SK-N-MC (cell line): ENCODE measurements around the gene DELE1.
"Not testable (repeated sequence)": the region's sequence is repeated elsewhere in the genome, so short reads cannot be mapped to it uniquely, and the experiment has no call there.

ENCODE experiments used
- DNase-seq: peaks from one replicate; pipeline ENCODE4 v3.0.0-alpha.2; 2011; ENCODE audit warnings: low read depth, low spot score
- H3K27ac ChIP-seq: fragments of 200-600 bp; sonication (generic); 2 replicates; pipeline ENCODE4 v1.5.1; 2016; ENCODE audit warnings: mixed run types
- H3K36me3 ChIP-seq: fragments of 200-600 bp; sonication (generic); 2 replicates; pipeline ENCODE4 v1.6.1; 2017; ENCODE audit warnings: antibody characterized with exemption, low read length, mixed read lengths; ENCODE audit not compliant: insufficient read depth
- H3K4me3 ChIP-seq: fragments of 200-600 bp; sonication (generic); 2 replicates; pipeline ENCODE4 v1.5.1; 2016
- H3K9ac ChIP-seq: fragments of 200-600 bp; sonication (generic); 2 replicates; pipeline ENCODE4 v1.8.0; 2017; ENCODE audit warnings: mixed run types, mixed read lengths; ENCODE audit not compliant: insufficient read length
- H3K9me3 ChIP-seq: fragments of 200-600 bp; sonication (generic); 2 replicates; pipeline ENCODE4 v1.6.1; 2017; ENCODE audit warnings: low read depth, mild to moderate bottlenecking, antibody characterized with exemption, low read length, moderate library complexity, mixed read lengths
- EZH2 ChIP-seq: fragments of 200-600 bp; sonication (generic); IDR thresholded peaks from one replicate; pipeline ENCODE4 v1.6.1; 2017; ENCODE audit warnings: antibody characterized with exemption
- FOXP2 ChIP-seq: optimal IDR thresholded peaks from 2 replicates; pipeline ENCODE3; 2011; ENCODE audit warnings: mild to moderate bottlenecking, moderate library complexity; ENCODE audit not compliant: insufficient read depth; ENCODE audit errors: extremely low read length, control extremely low read depth
- POLR2AphosphoS5 ChIP-seq: IDR thresholded peaks from 2 replicates; pipeline ENCODE4 v1.6.1; 2012; ENCODE audit warnings: mild to moderate bottlenecking, low read depth, low read length, borderline replicate concordance

Gene DELE1

GRCh38 chr5:141882594-141883183 lies 41.0 kb upstream of the DELE1 start:
- Histone ChIP-seq H3K36me3 (no peaks in the 10 kb centered on the region), H3K4me3 (no peak overlapping the region), H3K9ac (no peak overlapping the region), H3K9me3 (no peaks in the 10 kb centered on the region), H3K27ac (no peak overlapping the region)
- TF ChIP-seq POLR2AphosphoS5 (no peak), FOXP2 (no peak), EZH2 (no peak)
- no peak for DNase-seq

DNA sequence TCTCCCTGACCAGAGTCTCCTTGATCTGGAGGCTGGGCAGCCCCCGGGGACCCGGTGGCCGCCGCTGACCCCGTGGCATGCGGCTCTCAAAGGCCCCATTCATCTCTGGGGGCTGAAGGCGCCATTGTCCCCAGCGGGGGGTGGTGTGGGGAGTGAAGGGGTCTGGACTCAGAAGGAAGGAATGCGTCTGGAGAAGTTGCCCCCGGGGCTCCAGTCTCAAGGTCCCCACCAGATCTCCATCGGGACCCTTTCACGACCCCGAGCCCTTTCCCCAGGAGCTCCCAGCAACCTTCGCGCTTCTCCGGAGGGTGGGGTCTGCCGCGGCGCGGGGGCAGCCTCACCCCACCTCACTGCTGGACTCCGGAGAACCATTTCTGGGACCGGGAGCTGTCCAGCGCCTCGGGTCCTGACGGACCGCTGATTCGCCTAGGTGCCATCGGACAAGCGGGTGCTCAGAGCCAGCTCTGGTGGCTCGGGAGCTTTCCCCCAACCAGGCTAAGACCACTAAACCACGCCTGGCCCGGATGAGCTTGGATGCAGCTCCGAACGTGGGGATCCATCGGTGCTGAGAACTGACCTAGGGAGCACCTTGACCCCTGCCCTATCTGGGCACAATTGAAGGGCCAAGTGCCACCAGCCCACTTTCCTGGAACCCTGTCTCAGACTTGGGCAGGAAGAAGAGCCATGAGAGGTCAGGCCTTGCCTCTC lies 40.3 kb upstream of the DELE1 start:
- DNase-seq = no peak
- H3K4me3 ChIP-seq = peak overlapping the region; percentile 25; the same call in 1 of the 2 replicates
- no peaks in the 10 kb centered on the region for H3K9me3 ChIP-seq
- no peak overlapping the region for H3K9ac ChIP-seq
- H3K27ac ChIP-seq = no peak overlapping the region
- no peaks in the 10 kb centered on the region for H3K36me3 ChIP-seq
- TF ChIP-seq EZH2 (no peak), FOXP2 (no peak)

DNA sequence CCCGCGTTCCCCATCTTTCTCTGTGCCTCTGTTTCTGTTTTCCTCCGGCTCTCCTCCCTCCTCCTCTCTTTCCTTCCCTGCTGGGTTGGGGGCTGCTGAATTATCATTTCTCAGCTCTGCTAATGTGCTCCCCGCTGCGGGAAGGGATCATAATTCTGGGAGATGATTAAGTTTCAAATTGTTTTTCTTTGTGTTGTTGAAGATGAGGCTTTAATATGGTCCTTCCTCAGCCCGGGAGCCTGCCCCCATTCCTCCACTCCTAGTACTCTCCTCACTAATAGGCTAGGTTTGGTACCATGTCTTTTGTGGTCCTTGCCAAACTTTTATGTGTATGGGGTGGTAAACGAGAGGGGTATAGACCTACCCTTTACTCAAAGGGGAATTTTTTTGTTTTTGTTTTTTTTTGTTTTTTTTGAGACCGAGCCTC lies 39.8 kb upstream of the DELE1 start:
- TF ChIP-seq EZH2 = no peak
- TF ChIP-seq POLR2AphosphoS5 = no peak
- no peak for TF ChIP-seq FOXP2
- DNase-seq = no peak
- Histone ChIP-seq H3K27ac (no peak overlapping the region), H3K9ac (no peak overlapping the region), H3K36me3 (no peaks in the 10 kb centered on the region), H3K4me3 (no peak overlapping the region), H3K9me3 (no peaks in the 10 kb centered on the region)

DNA sequence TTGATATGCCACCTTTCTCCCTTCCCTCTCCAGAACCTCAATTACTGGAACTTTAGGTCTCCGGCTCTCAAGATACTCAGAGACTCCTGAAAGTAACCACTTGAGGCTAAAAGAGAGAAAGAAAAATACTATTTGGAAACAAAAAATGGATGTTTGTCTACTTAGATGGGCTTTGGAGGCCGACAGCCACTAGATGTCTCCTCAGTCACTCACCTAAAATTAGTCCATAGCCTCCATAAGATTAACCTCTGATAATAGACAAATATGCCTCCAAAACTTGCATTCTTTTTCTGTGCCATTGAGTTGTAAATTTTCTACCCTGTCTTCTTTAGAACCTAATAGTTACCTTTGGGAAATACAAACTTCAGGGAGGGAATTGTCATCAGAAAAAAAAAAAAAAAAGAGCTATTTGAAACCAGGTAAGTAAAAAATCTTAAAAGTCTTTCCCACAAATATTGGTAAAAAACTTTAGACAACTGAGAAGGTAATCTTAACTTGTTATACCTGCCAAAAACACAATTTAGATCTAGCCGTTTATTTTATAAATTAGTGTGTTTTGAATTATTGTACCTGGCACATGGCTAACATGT lies 34.3 kb upstream of the DELE1 start:
- Histone ChIP-seq H3K36me3 (no peaks in the 10 kb centered on the region), H3K9me3 (no peaks in the 10 kb centered on the region), H3K27ac (no peak overlapping the region), H3K9ac (no peak overlapping the region), H3K4me3 (no peak overlapping the region)
- TF ChIP-seq POLR2AphosphoS5 (no peak), EZH2 (no peak), FOXP2 (no peak)
- no peak for DNase-seq

- not testable (repeated sequence) for DNase-seq
These were observed 33.2 kb upstream of the DELE1 start for GRCh38 chr5:141890429-141890828.

DNA sequence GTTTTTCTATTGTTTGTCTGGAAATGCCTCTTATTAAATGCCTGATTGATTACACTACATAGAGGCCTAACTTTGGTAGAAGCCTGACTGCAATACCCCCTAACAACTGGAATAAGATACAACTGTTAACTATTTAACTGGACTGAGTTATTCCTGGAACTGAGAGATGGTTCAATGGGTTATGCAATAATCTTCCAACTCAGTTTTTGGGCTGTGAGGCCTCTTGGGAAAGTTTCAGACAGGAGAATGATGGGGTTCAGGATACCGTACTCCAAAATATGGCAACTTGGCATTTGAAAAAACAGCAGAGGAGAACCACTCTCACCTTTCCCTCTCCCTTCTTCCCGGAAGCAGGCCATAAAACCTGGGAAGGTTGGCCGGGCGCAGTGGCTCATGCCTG lies 26.2 kb upstream of the DELE1 start:
- no peak for TF ChIP-seq EZH2
- no peak for TF ChIP-seq FOXP2
- no peak for TF ChIP-seq POLR2AphosphoS5
- no peak for DNase-seq
- no peaks in the 10 kb centered on the region for H3K9me3 ChIP-seq
- H3K27ac ChIP-seq = no peak overlapping the region
- no peak overlapping the region for H3K4me3 ChIP-seq
- H3K9ac ChIP-seq = no peak overlapping the region
- H3K36me3 ChIP-seq = no peaks in the 10 kb centered on the region

More at GRCh38 chr5:141890429-141890828, 33.2 kb upstream of the DELE1 start:
- H3K36me3 ChIP-seq, H3K4me3 ChIP-seq, H3K9me3 ChIP-seq, H3K9ac ChIP-seq, H3K27ac ChIP-seq: not testable (repeated sequence)

GRCh38 chr5:141898448-141899049 lies 25.1 kb upstream of the DELE1 start:
- Histone ChIP-seq H3K9ac (no peak overlapping the region), H3K9me3 (no peaks in the 10 kb centered on the region), H3K36me3 (no peaks in the 10 kb centered on the region), H3K27ac (no peak overlapping the region), H3K4me3 (no peak overlapping the region)
- TF ChIP-seq FOXP2 = no peak
- no peak for TF ChIP-seq POLR2AphosphoS5
- no peak for TF ChIP-seq EZH2
- DNase-seq = no peak

DNA sequence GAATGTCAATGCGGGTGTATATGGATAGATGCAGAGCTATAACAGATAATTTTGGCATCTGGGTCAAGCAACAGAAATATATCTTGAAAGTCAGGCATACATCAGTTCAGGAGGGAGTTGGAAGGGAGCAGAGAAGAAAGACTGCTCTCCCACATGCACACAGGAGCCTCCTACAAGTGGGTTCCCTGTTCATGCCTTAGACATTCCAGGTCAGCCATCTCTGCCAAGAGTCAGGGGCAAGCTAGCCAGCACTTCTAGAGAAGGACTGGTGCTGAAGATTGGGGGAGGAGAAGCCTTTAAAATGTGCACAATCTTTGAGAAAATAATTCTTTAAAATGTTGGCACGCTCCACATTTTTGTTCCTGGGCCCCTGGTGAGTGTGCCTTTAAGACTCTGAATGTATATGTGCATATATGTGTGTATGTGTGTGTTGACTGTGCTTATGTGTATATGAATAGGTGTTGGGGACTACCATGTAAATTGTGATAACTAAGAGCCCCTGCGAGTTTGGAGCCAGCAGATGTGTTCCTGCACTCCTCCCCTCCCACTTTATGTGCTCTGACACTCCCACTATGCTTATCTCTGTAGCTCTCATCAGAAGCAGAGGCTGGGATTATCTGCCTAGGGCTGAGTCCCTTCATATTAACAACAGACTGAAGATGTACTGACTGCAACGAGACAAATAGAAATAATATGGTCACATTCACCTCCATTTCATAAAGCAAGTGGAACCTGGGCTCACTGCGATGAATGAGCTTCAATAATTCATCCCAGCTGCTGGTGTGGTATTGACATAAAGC lies 21.5 kb upstream of the DELE1 start:
- no peak for TF ChIP-seq EZH2
- Histone ChIP-seq H3K4me3 (no peak overlapping the region), H3K27ac (no peak overlapping the region), H3K9ac (no peak overlapping the region), H3K9me3 (0 out of 2 replicates have a peak, but pooled peaks cover 2% of the 10 kb centered on the region), H3K36me3 (no peaks in the 10 kb centered on the region)
- DNase-seq = no peak
